Measurements from ENCODE around the gene COMMD7.

- no peak for TF ChIP-seq CTCF (IDR thresholded peaks at IDR 0.05)
- TF ChIP-seq POLR2A (IDR thresholded peaks at IDR 0.05) = no peak
Measured at GRCh38 chr20:32773223-32773622, 30.0 kb upstream of the COMMD7 start.

All from uterus (tissue), 2 donors.